Fibroblast of lung (primary cell): ENCODE measurements around the gene HUNK.

ENCODE experiments used
- CTCF ChIP-seq, 2 donors: IDR thresholded peaks in 1 of 2; conservative IDR thresholded peaks in 1 of 2; 1 replicate in 1 of 2; 2 replicates in 1 of 2; pipeline ENCODE4 v1.5.1; 2011 to 2012; ENCODE audit warnings: low read length in 2 of 2, control low read depth in 1 of 2, inconsistent platforms in 1 of 2, low read depth in 1 of 2, mild to moderate bottlenecking in 1 of 2
- EZH2 ChIP-seq: IDR thresholded peaks from 2 replicates; pipeline ENCODE4 v1.5.1; 2012; ENCODE audit warnings: low read length, control low read depth, mild to moderate bottlenecking; ENCODE audit errors: missing control alignments

GRCh38 chr21:32015461-32016139 is 142.8 kb downstream of the HUNK start:
- no peak for TF ChIP-seq CTCF (conservative IDR thresholded peaks at IDR 0.05 in 1 of 2, IDR thresholded peaks at IDR 0.05 in 1 of 2; ENCODE audit: low read depth in 1 of 2, low read length in 2 of 2)
- no peak for TF ChIP-seq EZH2
